Ishikawa (cell line): ENCODE measurements around the gene POU3F1.
A peak's percentile ranks its signal among the peaks of the same experiment; 100 is the strongest.

Experiments used
- CEBPB ChIP-seq: IDR thresholded peaks from 2 replicates; pipeline ENCODE4 v1.6.1; 2012
- CREB1 ChIP-seq: IDR thresholded peaks from 2 replicates; pipeline ENCODE4 v1.6.1; 2012; ENCODE audit warnings: low read depth
- EGR1 ChIP-seq: IDR thresholded peaks from 2 replicates; pipeline ENCODE4 v1.6.1; 2012
- EP300 ChIP-seq: IDR thresholded peaks from 2 replicates; pipeline ENCODE4 v1.6.1; 2012; ENCODE audit warnings: borderline replicate concordance
- FOXM1 ChIP-seq: IDR thresholded peaks from 2 replicates; pipeline ENCODE4 v1.6.1; 2012; ENCODE audit warnings: low read depth, borderline replicate concordance
- NFIC ChIP-seq: IDR thresholded peaks from 2 replicates; pipeline ENCODE4 v1.6.1; 2012
- RAD21 ChIP-seq: IDR thresholded peaks from 2 replicates; pipeline ENCODE4 v1.6.1; 2012; ENCODE audit warnings: low read depth
- TAF1 ChIP-seq: IDR thresholded peaks from 2 replicates; pipeline ENCODE4 v1.6.1; 2012; ENCODE audit warnings: low read depth, mild to moderate bottlenecking
- TCF12 ChIP-seq: IDR thresholded peaks from 2 replicates; pipeline ENCODE4 v1.6.1; 2012; ENCODE audit warnings: low read depth
- TEAD4 ChIP-seq: IDR thresholded peaks from 2 replicates; pipeline ENCODE4 v1.6.1; 2012
- YY1 ChIP-seq: IDR thresholded peaks from 2 replicates; pipeline ENCODE4 v1.6.1; 2012; ENCODE audit warnings: low read depth
- ZBTB7A ChIP-seq: IDR thresholded peaks from 2 replicates; pipeline ENCODE4 v1.6.1; 2012; ENCODE audit warnings: low read depth
- TF ChIP-seq, protein P1 (sequence below): IDR thresholded peaks from 2 replicates; pipeline ENCODE4 v1.6.1; 2012
- TF ChIP-seq, protein P2 (sequence below): IDR thresholded peaks from 2 replicates; pipeline ENCODE4 v1.6.1; 2012
- TF ChIP-seq, protein P3 (sequence below): IDR thresholded peaks from 2 replicates; pipeline ENCODE4 v1.6.1; 2012; ENCODE audit warnings: low read depth, mild to moderate bottlenecking

Gene POU3F1

DNA sequence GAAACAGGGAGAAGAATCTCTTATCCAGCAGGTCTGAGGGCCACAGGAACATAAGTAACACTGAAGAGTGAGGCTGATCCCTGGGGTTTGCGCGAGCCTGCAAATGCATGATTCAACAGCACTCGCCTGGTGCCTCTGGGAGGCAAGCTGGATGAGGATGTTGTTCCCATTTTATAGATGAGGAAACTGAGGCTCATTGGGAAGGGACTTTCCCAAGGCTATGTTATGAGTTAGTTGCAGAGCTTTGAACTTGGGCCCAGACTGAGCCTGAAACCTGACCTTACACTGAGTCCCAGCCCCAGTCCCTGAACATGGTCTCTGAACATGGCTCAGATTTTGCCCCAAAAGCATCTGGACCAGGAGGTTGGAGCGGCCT, 27.7 kb upstream of the POU3F1 start:
- no peak for TF ChIP-seq TAF1
- TF ChIP-seq, protein P1, sequence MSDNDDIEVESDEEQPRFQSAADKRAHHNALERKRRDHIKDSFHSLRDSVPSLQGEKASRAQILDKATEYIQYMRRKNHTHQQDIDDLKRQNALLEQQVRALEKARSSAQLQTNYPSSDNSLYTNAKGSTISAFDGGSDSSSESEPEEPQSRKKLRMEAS, result no peak
- TF ChIP-seq, protein P2, sequence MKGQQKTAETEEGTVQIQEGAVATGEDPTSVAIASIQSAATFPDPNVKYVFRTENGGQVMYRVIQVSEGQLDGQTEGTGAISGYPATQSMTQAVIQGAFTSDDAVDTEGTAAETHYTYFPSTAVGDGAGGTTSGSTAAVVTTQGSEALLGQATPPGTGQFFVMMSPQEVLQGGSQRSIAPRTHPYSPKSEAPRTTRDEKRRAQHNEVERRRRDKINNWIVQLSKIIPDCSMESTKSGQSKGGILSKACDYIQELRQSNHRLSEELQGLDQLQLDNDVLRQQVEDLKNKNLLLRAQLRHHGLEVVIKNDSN, result no peak
- no peak for TF ChIP-seq YY1
- no peak for TF ChIP-seq CEBPB
- TF ChIP-seq EGR1, result no peak
- no peak for TF ChIP-seq NFIC
- no peak for TF ChIP-seq EP300
- no peak for TF ChIP-seq TCF12

DNA sequence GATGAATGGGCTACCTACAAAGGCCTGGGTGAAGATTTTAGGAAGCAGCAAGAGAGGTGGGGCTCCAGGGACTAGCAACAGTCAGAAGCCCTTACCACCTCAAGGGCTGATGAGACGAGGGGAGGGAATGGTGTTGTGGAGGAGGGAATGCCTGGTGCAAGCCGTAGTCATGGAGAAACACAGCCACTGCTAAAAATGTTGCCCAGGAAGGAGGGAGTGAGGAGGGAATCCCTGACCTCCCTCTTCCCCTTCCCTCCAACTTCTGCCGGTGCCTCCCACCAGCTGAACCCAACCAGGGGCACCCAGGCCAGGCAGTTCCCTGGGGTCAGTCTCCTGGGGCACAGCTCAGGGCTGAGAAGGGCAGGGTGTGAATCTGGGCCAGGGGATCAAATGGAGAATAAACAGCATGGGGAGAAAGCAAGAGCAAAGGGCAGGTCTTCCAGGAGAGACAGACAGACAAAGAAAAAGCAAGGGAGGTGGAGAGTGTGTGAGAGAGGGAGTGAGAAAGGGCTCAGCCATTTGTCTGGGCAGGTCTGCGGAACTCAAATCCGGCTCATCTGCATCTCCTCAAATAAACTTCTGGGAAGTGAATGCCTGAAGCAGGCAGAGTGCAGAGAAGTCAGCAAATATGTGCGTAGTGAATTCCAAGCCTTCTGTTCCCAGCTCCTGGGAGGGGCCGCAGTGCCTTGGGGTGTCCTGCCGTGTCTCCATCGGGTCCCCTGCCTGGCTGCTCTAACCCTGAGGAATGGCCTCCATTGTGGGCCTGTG, 27.1 kb upstream of the POU3F1 start:
- TF ChIP-seq TEAD4, result no peak
- TF ChIP-seq ZBTB7A, result no peak
- no peak for TF ChIP-seq NFIC
- TF ChIP-seq FOXM1, result no peak
- TF ChIP-seq CEBPB, result no peak
- TF ChIP-seq YY1, result no peak
- TF ChIP-seq TAF1, result no peak
- TF ChIP-seq EP300, result no peak
- TF ChIP-seq, protein P1, result no peak
- TF ChIP-seq, protein P2, result no peak
- TF ChIP-seq, protein P3, sequence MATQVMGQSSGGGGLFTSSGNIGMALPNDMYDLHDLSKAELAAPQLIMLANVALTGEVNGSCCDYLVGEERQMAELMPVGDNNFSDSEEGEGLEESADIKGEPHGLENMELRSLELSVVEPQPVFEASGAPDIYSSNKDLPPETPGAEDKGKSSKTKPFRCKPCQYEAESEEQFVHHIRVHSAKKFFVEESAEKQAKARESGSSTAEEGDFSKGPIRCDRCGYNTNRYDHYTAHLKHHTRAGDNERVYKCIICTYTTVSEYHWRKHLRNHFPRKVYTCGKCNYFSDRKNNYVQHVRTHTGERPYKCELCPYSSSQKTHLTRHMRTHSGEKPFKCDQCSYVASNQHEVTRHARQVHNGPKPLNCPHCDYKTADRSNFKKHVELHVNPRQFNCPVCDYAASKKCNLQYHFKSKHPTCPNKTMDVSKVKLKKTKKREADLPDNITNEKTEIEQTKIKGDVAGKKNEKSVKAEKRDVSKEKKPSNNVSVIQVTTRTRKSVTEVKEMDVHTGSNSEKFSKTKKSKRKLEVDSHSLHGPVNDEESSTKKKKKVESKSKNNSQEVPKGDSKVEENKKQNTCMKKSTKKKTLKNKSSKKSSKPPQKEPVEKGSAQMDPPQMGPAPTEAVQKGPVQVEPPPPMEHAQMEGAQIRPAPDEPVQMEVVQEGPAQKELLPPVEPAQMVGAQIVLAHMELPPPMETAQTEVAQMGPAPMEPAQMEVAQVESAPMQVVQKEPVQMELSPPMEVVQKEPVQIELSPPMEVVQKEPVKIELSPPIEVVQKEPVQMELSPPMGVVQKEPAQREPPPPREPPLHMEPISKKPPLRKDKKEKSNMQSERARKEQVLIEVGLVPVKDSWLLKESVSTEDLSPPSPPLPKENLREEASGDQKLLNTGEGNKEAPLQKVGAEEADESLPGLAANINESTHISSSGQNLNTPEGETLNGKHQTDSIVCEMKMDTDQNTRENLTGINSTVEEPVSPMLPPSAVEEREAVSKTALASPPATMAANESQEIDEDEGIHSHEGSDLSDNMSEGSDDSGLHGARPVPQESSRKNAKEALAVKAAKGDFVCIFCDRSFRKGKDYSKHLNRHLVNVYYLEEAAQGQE, result no peak
- no peak for TF ChIP-seq RAD21
- no peak for TF ChIP-seq EGR1
- TF ChIP-seq CREB1, result no peak
- TF ChIP-seq TCF12, result no peak

DNA sequence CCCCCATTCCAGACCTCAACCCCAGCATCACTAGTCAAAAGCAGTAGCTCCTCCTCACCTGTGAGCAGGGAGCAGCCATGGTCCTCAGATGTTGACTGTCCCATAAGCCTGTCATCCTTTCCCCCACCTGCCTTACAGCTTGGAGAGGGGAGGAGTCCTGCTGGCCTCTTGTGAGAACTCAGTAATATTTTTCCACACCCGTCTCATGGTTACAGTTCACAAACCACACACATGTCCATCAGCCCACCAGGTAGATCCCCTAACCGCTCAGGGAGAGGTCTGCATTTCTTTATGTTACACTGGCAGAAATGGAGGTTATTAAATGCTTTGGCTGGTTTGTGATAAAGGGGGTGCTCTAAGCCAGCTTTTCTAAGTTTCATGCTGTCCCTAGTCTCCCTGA, 26.3 kb upstream of the POU3F1 start:
- TF ChIP-seq, protein P3, result no peak
- TF ChIP-seq RAD21 (no peak), TAF1 (no peak), CEBPB (no peak), TEAD4 (no peak), FOXM1 (no peak), EP300 (no peak), CREB1 (no peak), TCF12 (no peak), EGR1 (no peak), NFIC (no peak), YY1 (no peak), ZBTB7A (no peak)
- TF ChIP-seq, protein P2, result no peak
- TF ChIP-seq, protein P1, result no peak

DNA sequence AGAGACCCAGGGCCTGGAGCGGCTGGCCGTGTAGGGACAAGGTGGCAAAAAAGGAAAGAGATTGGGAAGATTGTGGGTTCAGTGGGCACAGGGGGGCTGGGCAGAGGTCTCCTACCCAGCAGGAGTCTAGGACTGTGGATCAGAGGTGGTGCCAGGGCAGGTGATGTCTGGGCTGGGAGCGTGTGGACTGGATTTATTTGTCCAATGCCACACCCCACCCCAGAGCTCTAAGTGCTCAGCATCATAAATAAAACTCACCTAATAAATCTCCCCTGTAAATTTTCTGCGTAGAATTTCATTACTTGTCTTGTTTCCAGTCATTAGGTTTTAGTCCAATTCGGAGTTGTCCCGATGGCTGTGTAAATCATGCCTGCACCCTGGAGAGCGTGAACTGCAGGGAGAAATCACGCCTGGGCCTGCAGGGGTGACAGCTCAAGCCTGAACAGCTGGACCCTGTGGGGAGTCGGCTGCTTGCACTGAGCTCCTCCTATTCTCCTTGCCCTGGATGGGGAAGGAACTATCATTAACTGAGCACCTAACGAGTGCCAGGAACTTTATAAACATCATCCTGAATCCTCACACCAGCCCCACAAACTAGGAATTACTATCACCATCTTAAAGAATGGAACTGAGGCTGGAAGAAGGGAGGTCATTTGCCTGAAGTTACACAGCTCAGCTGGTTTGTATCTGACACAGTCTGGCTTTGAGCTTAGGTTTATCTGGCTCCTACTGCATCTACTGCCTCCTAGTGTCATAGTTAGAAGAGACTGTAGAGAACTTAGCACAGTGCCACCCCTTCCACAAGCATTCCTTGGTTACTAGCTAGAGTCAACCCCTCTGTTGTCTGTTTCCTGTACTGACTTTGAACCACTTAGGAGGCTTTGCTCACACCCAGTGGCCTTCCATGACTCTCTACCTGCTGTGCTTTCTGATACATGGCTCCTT, 25.0 kb upstream of the POU3F1 start:
- TF ChIP-seq RAD21, result peak; percentile 29; the same call in 1 of the 2 replicates
- no peak for TF ChIP-seq NFIC

DNA sequence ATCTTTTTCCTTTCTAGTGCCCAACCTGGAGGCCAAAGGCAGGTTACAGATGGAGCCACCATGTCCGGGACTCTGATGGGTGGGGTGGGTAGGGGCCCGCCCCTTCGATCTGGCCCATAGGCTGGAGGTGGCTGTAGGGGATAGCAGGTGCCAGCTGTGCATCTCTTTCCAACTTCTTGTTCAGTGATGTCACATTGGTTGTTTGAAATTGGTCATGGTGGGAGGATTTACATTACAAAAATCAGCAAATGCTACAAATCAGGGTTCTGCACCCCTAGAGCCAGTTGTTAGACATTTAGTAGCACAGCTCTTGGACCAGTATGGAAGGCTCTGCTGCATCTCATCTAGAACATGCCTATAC, 22.4 kb upstream of the POU3F1 start:
- TF ChIP-seq ZBTB7A (no peak), EGR1 (no peak), NFIC (no peak), CREB1 (no peak), TCF12 (no peak), YY1 (no peak), FOXM1 (no peak), CEBPB (no peak)
